Peyer's patch (tissue), 4 donors: ENCODE data around the gene CMTM8.

Experiments used
- POLR2A ChIP-seq, 2 donors: fragments of 450-650 bp; IDR thresholded peaks; one replicate each; pipeline ENCODE4 v1.5.1; 2017; ENCODE audit warnings: antibody characterized with exemption in 2 of 2, mild to moderate bottlenecking in 2 of 2, moderate library complexity in 2 of 2
- TF ChIP-seq, protein P1 (sequence below), 6 experiments: fragments of 450-650 bp in 4 of 6; fragments of 200-600 bp in 2 of 6; sonication (generic) in 1 of 6; IDR thresholded peaks; one replicate each; pipeline ENCODE4 v1.5.1; 2017 to 2019; ENCODE audit warnings: antibody characterized with exemption in 6 of 6, mild to moderate bottlenecking in 3 of 6, moderate library complexity in 1 of 6

DNA sequence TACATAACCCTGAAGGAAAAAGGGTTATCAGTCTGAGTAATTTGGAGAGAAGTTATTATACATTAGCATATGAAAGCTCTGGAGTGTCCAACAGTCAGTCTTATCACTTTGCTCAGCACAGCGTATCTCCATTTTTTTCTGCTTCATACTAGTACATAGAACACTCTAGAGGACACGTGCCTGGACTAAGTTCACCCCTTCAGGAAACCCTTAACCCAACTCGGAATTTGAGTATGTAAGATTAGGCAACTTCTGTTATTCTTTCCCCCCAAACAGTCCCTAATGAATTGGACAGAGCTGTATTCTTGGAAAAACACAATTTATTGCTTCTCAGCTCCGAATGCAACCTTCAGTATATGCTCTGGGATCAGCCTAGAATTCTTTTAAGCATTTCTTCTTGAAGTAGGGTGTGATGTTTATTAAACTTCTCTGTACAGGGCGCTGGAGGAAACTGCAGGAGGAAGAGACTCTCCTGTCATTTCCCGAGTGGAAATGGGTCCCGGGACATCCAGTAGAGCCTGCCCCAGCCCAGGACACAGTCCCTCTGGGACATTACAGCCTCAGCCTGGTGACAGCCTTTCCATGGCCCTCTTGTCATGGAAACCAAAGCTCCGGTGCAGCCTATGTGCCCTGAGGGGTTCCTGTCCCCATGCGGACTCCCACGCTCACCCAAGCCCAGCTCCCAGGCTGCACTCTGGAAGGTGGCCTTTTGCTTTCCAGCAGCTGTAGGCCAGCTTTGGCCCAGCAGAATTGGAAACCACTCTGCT is 37.3 kb upstream of the CMTM8 start:
- TF ChIP-seq, protein P1, sequence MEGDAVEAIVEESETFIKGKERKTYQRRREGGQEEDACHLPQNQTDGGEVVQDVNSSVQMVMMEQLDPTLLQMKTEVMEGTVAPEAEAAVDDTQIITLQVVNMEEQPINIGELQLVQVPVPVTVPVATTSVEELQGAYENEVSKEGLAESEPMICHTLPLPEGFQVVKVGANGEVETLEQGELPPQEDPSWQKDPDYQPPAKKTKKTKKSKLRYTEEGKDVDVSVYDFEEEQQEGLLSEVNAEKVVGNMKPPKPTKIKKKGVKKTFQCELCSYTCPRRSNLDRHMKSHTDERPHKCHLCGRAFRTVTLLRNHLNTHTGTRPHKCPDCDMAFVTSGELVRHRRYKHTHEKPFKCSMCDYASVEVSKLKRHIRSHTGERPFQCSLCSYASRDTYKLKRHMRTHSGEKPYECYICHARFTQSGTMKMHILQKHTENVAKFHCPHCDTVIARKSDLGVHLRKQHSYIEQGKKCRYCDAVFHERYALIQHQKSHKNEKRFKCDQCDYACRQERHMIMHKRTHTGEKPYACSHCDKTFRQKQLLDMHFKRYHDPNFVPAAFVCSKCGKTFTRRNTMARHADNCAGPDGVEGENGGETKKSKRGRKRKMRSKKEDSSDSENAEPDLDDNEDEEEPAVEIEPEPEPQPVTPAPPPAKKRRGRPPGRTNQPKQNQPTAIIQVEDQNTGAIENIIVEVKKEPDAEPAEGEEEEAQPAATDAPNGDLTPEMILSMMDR (IDR thresholded peaks at IDR 0.05) = no peak
- no peak for TF ChIP-seq POLR2A (IDR thresholded peaks at IDR 0.05)
